K562 (cell line): Measurements from ENCODE around the gene SNRNP40. TPM values are rescaled to one million over a fixed set of nuclear protein-coding genes. Genes with fewer than 3 reads are reported as not detected.
A peak's percentile ranks its signal among the peaks of the same experiment; 100 is the strongest.

Experiments
- ATAC-seq: fragments of 200-7000 bp; cut with Tn5 transposase; 3 replicates; pipeline ENCODE4 v1.9.1; 2020; ENCODE audit warnings: moderate library complexity
- BruUV-seq: library from RNA; stranded (reverse); fragments of 400-500 nt; replicated peaks from 2 replicates; lab custom pipeline; 2021; lab: Mats Ljungman, UMichigan
- CTCF ChIA-PET: fragments of 300-600 bp; formaldehyde crosslinking; extraction: SDS; loops from one replicate; lab custom pipeline; 2021; ENCODE audit warnings: low intra/inter-chr PET ratio; lab: Yijun Ruan, JAX
- POLR2A ChIA-PET: fragments of 300-600, 350-650 bp; sonication (Branson Sonifier 250); formaldehyde crosslinking; extraction: SDS; loops from one replicate; lab custom pipeline; 2021; ENCODE audit warnings: antibody characterized with exemption, inconsistent platforms; lab: Yijun Ruan, JAX
- DNase-seq, 4 experiments: peaks; one replicate each; pipeline versions ENCODE4 v3.0.0 to v3.0.0-alpha.2; 2011 to 2018; ENCODE audit warnings: low spot score in 3 of 4, mixed read lengths in 3 of 4; ENCODE audit errors: extremely low read depth in 1 of 4
- FAIRE-seq: peaks from 2 replicates; lab custom pipeline; 2011; peaks lifted over from hg19 to GRCh38; lab: Jason Lieb, UNC
- H2AFZ ChIP-seq: 2 replicates; pipeline ENCODE4 v1.6.0; 2011; ENCODE audit warnings: low read depth, low read length, control low read depth, inconsistent platforms
- H3K27ac ChIP-seq: fragments of 200-600 bp; 3 replicates; pipeline ENCODE4 v1.8.0; 2011; ENCODE audit warnings: low read depth, mild to moderate bottlenecking, control low read depth, inconsistent platforms, low read length, moderate library complexity, mixed read lengths; ENCODE audit errors: extremely low read depth
- H3K27me3 ChIP-seq, 2 experiments: fragments of 300-600 bp in 1 of 2; 2 replicates in 1 of 2; 3 replicates in 1 of 2; pipeline versions ENCODE4 v1.6.0 to v1.8.0; 2011; ENCODE audit warnings: inconsistent platforms in 2 of 2, low read length in 2 of 2, mild to moderate bottlenecking in 1 of 2, mixed read lengths in 1 of 2, moderate library complexity in 1 of 2; ENCODE audit not compliant: control insufficient read depth in 2 of 2, insufficient read depth in 2 of 2
- H3K36me3 ChIP-seq: fragments of 300-600 bp; 3 replicates; pipeline ENCODE4 v1.8.0; 2011; ENCODE audit warnings: mild to moderate bottlenecking, low read length, inconsistent platforms; ENCODE audit not compliant: control insufficient read depth, insufficient read depth
- H3K4me1 ChIP-seq, 2 experiments: fragments of 200-600 bp in 1 of 2; replicated peaks in 1 of 2; 2 replicates in 1 of 2; 3 replicates in 1 of 2; pipeline versions ENCODE4 v1.5.1 to v1.8.0; 2011; ENCODE audit warnings: inconsistent platforms in 2 of 2, low read length in 2 of 2, mild to moderate bottlenecking in 1 of 2, mixed read lengths in 1 of 2, moderate library complexity in 1 of 2; ENCODE audit not compliant: control insufficient read depth in 2 of 2, insufficient read depth in 2 of 2
- H3K4me2 ChIP-seq: 2 replicates; pipeline ENCODE4 v1.6.1; 2011; ENCODE audit warnings: low read length, control low read depth, inconsistent platforms, mixed read lengths; ENCODE audit not compliant: insufficient read depth
- H3K4me3 ChIP-seq: fragments of 200-600 bp; sonication (generic), shearing (Covaris generic); 2 replicates; pipeline ENCODE4 v1.5.1; 2016; ENCODE audit warnings: control low read depth, inconsistent platforms
- H3K79me2 ChIP-seq: fragments of 200-600 bp; 3 replicates; pipeline ENCODE4 v1.8.0; 2011; ENCODE audit warnings: low read length, inconsistent platforms; ENCODE audit not compliant: control insufficient read depth, insufficient read depth
- H3K9ac ChIP-seq, 2 experiments: 2 replicates each; pipeline versions ENCODE4 v1.6.0 to v1.6.1; 2011; ENCODE audit warnings: low read depth in 2 of 2, low read length in 2 of 2, control low read depth in 1 of 2, inconsistent platforms in 1 of 2, mild to moderate bottlenecking in 1 of 2, mixed read lengths in 1 of 2; ENCODE audit not compliant: insufficient read depth in 1 of 2
- H3K9me1 ChIP-seq: one replicate; pipeline ENCODE4 v1.6.0; 2011; ENCODE audit warnings: inconsistent platforms, mild to moderate bottlenecking, low read length, moderate library complexity; ENCODE audit not compliant: control insufficient read depth, insufficient read depth
- H3K9me3 ChIP-seq: replicated peaks from 2 replicates; pipeline ENCODE4 v1.5.1; 2011; ENCODE audit warnings: low read depth, low read length, inconsistent platforms; ENCODE audit not compliant: control insufficient read depth, insufficient read depth
- H4K20me1 ChIP-seq: replicated peaks from 2 replicates; pipeline ENCODE4 v1.6.1; 2011; ENCODE audit warnings: low read length, inconsistent platforms, mixed read lengths; ENCODE audit not compliant: control insufficient read depth, insufficient read depth
- BRD9 ChIP-seq: fragments of 450-650 bp; IDR thresholded peaks from 2 replicates; pipeline ENCODE4 v1.6.1; 2018; ENCODE audit warnings: low read depth; ENCODE audit not compliant: partially characterized antibody
- MAFF ChIP-seq: IDR thresholded peaks from 2 replicates; pipeline ENCODE4 v1.6.1; 2012; ENCODE audit warnings: low read length, improper control_type of control experiment
- POLR2G ChIP-seq: fragments of 200-400 bp; formaldehyde crosslinking; IDR thresholded peaks from 2 replicates; pipeline ENCODE4 v1.6.1; 2017; ENCODE audit warnings: low read depth, mild to moderate bottlenecking, antibody characterized with exemption, low read length, moderate library complexity
- SIN3A ChIP-seq, 2 experiments: fragments of 150-350 bp in 1 of 2; IDR thresholded peaks; 2 replicates each; pipeline ENCODE4 v1.6.1; 2011 to 2016; ENCODE audit warnings: borderline replicate concordance in 2 of 2, low read depth in 2 of 2, low read length in 2 of 2, mild to moderate bottlenecking in 2 of 2, moderate library complexity in 2 of 2; ENCODE audit not compliant: control insufficient read depth in 1 of 2
- ZNF212 ChIP-seq: fragments of 450-650 bp; formaldehyde crosslinking; IDR thresholded peaks from 2 replicates; pipeline ENCODE4 v1.4.0; 2020; ENCODE audit warnings: mild to moderate bottlenecking
- WGBS: fragments of 100-300 bp; shearing (Covaris generic); methylation state at CpG from one replicate; pipeline ENCODE4 v1.1.6; 2016; ENCODE audit warnings: low coverage, mixed read lengths; ENCODE audit not compliant: insufficient coverage; ENCODE audit errors: missing lambda C conversion rate; 5-methylcytosine and 5-hydroxymethylcytosine counted together
- in situ Hi-C: fragments of 300-500 bp; cut with MboI; formaldehyde crosslinking; loops from 4 replicates; pipeline ENCODE4 v1.15.0; 2018; ENCODE audit warnings: inconsistent platforms, mixed read lengths
- intact Hi-C: fragments of 100-400 bp; cut with micrococcal nuclease; formaldehyde crosslinking; loops from 2 replicates; pipeline ENCODE4 v1.14.2; 2022
- polyA plus RNA-seq, 8 experiments: library from polyadenylated mRNA; depleted of rRNA in 4 of 8; stranded (reverse) in 5 of 8; unstranded in 3 of 8; fragments of >200 nt; fragmentation: Nextera tagmentation in 2 of 8; fragmentation: Illumina TruSeq in 1 of 8; extraction: Ambion mirVana in 2 of 8; extraction: Trizol in 1 of 8; gene quantifications; 2 replicates each; pipeline versions ENCODE4 v1.2.1 to v1.2.3, GENCODE V29; 2011 to 2014; ENCODE audit warnings: inconsistent platforms in 1 of 8, missing spikeins in 1 of 8
- total RNA-seq, 7 experiments: library from RNA; depleted of rRNA in 6 of 7; stranded (reverse); fragments of >200 nt in 6 of 7; fragmentation: Illumina TruSeq in 2 of 7; extraction: Trizol in 2 of 7; gene quantifications; 2 replicates each; pipeline versions ENCODE4 v1.2.1 to v1.2.3, GENCODE V29; 2011 to 2021; ENCODE audit warnings: low replicate concordance in 1 of 7
- TF ChIP-seq, protein P1 (sequence below): sonication (generic); formaldehyde crosslinking; IDR thresholded peaks from 2 replicates; pipeline ENCODE4 v1.8.1; 2023; ENCODE audit warnings: mild to moderate bottlenecking, missing genetic modification reagents

Gene SNRNP40
- total and polyA plus RNA-seq, 9 of the 15 experiments (the other 6 are each of a cell fraction or from before 2014, with no cell fraction given): 48.7 to 278 (median 163) TPM

DNA sequence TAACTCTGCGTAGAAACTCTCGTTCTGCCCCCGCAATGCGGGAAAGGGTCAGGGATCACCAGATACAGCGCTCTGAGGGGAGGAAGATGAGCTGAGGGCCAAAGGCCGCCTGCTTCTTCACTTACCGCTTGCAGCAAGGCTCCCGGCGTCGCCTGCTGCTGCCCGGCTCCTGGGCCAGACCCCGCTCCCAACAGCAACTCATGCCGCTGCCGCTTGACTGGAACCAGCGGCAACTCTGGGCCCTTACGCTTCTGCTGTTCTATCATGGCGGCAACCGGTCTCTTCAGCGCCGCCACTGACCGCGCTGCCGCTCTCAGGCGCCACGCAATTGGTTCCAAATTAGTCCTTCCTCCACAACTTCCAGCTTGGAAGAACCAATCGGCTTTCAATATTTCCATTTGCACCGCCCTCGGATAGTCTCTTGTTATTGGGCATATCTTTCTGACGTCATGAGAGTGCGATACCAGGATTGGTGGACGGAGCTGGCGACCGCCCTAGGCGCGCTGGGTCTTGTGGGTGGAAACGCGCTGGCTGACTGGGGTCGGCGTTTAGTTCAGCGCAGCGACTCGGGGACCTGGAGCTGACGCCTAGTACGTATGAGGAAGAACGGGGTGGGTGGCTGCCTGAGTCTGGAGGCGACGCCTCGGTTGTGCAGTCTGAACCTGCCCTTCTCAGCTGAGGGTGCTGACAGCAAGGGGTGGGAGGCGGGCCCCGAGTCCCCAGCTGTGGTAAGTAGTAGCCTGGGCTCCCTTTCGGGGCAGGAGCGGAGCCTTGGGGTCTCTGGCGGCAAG is at the start of gene SNRNP40, which contains the start of gene ZCCHC17 (continued):
- peak; percentile 74 to 86; a peak in 2 of 4 replicates for TF ChIP-seq SIN3A (IDR thresholded peaks at IDR 0.05; ENCODE audit: borderline replicate concordance in 2 of 2, control insufficient read depth in 1 of 2, low read depth in 2 of 2, low read length in 2 of 2)
- TF ChIP-seq POLR2G: peak; percentile 99

DNA sequence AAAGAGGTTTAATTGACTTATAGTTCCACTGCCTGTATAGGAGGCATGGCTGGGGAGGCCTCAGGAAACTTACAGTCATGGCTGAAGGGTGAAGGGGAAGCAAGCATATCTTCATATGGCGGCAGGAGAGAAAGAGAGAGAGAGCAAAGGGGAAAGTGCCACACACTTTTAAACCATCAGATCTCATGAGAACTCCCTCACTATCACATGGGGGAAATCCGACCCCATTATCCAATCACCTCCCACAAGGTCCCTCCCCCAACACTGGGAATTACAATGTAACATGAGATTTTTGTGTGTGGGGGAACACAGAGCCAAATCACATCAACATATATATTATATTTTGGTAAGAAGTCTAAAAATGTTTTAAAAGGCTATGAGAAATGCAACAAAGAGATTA is 49.0 kb upstream of the SNRNP40 start:
- BruUV-seq: no TSS peak
- H3K9ac ChIP-seq: no peak overlapping the region
- peaks cover 44% of the 10 kb centered on the region; the same call in 2 of the 3 replicates for H3K36me3 ChIP-seq
- FAIRE-seq (no peak), ATAC-seq (no peak), DNase-seq (no peak)
- H3K9me3 ChIP-seq: no peaks in the 10 kb centered on the region
- CTCF ChIA-PET: no interaction called here
- no peaks in the 10 kb centered on the region for H3K4me1 ChIP-seq
- no peak for TF ChIP-seq MAFF
- TF ChIP-seq BRD9: no peak
- TF ChIP-seq, protein P1, sequence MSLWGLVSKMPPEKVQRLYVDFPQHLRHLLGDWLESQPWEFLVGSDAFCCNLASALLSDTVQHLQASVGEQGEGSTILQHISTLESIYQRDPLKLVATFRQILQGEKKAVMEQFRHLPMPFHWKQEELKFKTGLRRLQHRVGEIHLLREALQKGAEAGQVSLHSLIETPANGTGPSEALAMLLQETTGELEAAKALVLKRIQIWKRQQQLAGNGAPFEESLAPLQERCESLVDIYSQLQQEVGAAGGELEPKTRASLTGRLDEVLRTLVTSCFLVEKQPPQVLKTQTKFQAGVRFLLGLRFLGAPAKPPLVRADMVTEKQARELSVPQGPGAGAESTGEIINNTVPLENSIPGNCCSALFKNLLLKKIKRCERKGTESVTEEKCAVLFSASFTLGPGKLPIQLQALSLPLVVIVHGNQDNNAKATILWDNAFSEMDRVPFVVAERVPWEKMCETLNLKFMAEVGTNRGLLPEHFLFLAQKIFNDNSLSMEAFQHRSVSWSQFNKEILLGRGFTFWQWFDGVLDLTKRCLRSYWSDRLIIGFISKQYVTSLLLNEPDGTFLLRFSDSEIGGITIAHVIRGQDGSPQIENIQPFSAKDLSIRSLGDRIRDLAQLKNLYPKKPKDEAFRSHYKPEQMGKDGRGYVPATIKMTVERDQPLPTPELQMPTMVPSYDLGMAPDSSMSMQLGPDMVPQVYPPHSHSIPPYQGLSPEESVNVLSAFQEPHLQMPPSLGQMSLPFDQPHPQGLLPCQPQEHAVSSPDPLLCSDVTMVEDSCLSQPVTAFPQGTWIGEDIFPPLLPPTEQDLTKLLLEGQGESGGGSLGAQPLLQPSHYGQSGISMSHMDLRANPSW (CRISPR knock-in tag): no peak
- no peak for TF ChIP-seq ZNF212 (CRISPR knock-in tag)
- no peak overlapping the region for H3K27ac ChIP-seq
- H3K4me3 ChIP-seq: no peak overlapping the region
- POLR2A ChIA-PET: no interaction called here
- H3K9me1 ChIP-seq: no peaks in the 10 kb centered on the region
- in situ Hi-C loops (no loop called here), intact Hi-C loops (no loop called here)
- no peaks in the 10 kb centered on the region for H3K27me3 ChIP-seq
- WGBS: 85% methylated on average over 2 of the region's 2 CpGs
- H3K79me2 ChIP-seq: no peaks in the 10 kb centered on the region
- no peaks in the 10 kb centered on the region for H4K20me1 ChIP-seq
- no peak overlapping the region for H3K4me2 ChIP-seq
- H2AFZ ChIP-seq: no peak overlapping the region
